Measurements from ENCODE around the gene HSBP1L1.
A peak's percentile ranks its signal among the peaks of the same experiment; 100 is the strongest.
"Not testable (repeated sequence)": the region's sequence is repeated elsewhere in the genome, so short reads cannot be mapped to it uniquely, and the experiment has no call there.

Gene HSBP1L1

GRCh38 chr18:79983253-79983652 lies 18.8 kb downstream of the HSBP1L1 start:
- DNase-seq (ENCODE audit: low read depth in 2 of 3, low spot score in 2 of 3): no peak

DNA sequence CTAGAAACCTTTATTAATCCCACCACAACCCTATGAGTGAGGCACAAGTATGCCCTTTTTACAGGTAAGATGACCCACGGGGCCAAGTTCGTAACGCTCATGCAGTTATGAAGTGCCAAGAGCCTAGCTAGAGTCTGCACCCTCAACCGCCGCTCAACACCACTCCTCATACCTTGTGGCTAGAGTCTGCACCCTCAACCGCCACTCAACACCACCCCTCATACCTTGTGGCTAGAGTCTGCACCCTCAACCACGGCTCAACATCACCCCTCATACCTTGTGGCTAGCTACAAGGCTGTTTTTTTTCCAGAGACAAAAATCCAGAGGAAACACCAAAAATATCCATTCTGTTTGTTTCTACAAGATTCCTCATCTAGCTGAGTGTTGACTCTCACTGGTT lies 19.4 kb downstream of the HSBP1L1 start:
- no peak for DNase-seq (ENCODE audit: low read depth in 2 of 3, low spot score in 2 of 3)

- DNase-seq (ENCODE audit: low read depth in 2 of 3, low spot score in 2 of 3): no peak
Observed at GRCh38 chr18:79985172-79985571, 20.7 kb downstream of the HSBP1L1 start.

- DNase-seq (ENCODE audit: low read depth in 2 of 3, low spot score in 2 of 3): no peak
Observed at GRCh38 chr18:79986726-79987125, 22.3 kb downstream of the HSBP1L1 start.

DNA sequence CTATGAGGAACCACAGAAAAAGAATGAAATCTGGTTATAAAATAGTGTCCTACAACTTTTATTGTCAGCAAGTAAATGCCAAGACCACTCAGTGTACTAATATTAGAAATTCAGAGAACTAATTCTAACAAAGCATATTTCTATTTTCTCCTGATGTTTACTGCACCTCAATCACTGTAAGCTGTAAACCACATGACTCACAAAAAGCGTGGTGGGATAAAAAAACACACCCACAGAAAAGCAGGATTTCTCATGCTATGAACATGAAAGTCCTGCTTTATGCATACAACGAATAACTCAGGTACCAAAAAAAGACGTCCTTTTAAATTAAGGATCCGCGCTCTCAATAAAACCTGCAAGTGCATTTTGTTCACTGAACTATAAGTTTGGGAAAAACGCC lies 23.1 kb downstream of the HSBP1L1 start:
- DNase-seq (ENCODE audit: low read depth in 2 of 3, low spot score in 2 of 3): no peak

DNA sequence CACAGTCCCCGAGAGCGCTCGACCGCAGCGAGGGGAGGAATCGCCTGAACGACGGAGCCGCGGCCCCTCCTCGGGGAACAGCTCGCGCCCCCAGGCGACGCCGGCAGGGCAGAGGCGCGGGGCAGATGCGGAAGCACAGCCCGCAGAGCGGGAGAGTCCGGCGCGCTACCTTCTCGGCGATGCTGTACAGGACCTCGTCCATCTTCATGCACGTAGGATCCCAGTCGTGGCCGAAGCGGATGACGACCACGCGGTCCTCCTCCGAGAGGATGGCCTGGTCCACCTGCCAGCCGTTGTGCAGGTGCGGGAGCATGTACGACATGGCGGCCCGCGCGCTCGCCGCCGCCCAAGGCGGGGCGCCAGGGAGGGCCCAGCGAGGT lies 23.6 kb downstream of the HSBP1L1 start:
- DNase-seq (ENCODE audit: low read depth in 2 of 3, low spot score in 2 of 3): peak in 2 of 3 experiments; percentile 38 to 41

- DNase-seq (ENCODE audit: low read depth in 2 of 3, low spot score in 2 of 3): peak; percentile 50 to 76 (median 67)
Observed at GRCh38 chr18:79988451-79989194, 24.2 kb downstream of the HSBP1L1 start, which contains the start of gene TXNL4A. TSS of gene TXNL4A (minus strand) at chr18:79988563. CDS start at chr18:79988392, 171 bp downstream.

DNA sequence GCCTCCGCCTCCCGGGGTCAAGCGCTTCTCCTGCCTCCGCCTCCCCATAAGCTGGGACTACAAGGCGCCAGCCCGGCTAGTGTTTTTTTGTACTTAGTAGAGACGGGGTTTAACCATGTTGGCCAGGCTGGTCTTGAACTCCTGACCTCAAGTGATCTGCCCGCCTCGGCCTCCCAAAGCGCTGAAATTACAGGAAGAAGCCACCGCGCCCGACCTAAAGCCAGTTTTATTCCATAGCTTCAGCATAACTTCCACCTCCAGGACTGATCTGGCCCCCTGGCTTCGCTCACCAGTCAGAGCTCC lies 24.7 kb downstream of the HSBP1L1 start:
- DNase-seq (ENCODE audit: low read depth in 2 of 3, low spot score in 2 of 3): no peak

DNA sequence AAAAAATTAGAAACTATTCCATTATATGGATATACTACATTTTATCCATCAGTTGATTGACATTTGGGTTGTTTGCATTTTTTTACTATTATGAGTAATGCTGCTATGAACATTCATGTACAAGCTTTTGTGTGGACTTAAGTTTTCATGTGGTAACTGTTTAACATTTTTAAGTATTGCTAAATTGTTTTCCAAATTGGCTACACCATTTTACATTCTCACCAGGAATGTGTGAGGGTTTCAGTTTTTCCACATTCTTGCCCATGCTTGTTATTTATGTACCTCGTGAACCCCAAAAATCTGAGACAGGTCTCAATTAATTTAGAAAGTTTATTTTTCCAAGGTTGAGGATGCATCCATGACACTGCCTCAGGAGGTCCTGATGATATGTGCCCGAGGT lies 27.1 kb downstream of the HSBP1L1 start:
- no peak for DNase-seq (ENCODE audit: low read depth in 2 of 3, low spot score in 2 of 3)

GRCh38 chr18:79999701-80000100 lies 35.3 kb downstream of the HSBP1L1 start:
- not testable (repeated sequence) for DNase-seq (ENCODE audit: low read depth in 2 of 3, low spot score in 2 of 3)

GRCh38 chr18:80000877-80001276 lies 36.4 kb downstream of the HSBP1L1 start:
- DNase-seq (ENCODE audit: low read depth in 2 of 3, low spot score in 2 of 3): no peak

GRCh38 chr18:80002468-80002867 lies 38.0 kb downstream of the HSBP1L1 start:
- DNase-seq (ENCODE audit: low read depth in 2 of 3, low spot score in 2 of 3): no peak

DNA sequence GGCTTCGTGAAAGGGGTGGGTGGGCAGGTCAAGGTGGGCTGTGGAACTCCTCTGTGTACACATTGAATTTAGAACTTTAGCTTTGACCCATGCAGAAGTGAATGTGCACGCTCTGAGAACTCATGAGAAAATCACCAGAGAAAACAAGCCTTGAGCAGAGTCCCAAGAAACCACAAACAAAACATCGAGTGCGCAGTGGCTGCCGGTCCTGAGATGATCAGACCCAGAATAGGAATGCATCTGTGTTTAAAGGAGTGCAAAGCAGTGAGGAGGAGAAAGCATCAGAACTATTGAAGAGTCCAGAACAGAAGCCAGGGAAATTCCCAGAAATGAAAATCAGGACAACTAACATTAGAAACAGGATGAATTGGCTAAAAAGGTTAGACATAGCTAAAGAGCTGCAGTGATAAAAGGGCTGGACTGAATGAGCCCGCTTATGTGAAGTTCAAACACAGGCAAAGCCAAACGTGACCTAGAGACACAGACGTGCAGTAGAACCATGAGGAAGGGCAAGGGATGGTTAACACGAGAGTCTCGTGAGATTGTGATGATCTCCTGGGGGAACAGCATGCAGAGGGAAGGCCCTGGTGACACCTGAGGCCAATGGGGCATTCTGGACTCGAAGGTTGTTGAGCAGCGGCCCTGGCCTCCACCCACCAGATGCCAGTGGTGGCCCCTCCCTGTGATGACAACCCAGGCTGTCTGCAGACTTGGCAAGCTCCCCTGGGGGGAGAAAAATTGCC lies 40.3 kb downstream of the HSBP1L1 start:
- DNase-seq (ENCODE audit: low read depth in 2 of 3, low spot score in 2 of 3): no peak

DNA sequence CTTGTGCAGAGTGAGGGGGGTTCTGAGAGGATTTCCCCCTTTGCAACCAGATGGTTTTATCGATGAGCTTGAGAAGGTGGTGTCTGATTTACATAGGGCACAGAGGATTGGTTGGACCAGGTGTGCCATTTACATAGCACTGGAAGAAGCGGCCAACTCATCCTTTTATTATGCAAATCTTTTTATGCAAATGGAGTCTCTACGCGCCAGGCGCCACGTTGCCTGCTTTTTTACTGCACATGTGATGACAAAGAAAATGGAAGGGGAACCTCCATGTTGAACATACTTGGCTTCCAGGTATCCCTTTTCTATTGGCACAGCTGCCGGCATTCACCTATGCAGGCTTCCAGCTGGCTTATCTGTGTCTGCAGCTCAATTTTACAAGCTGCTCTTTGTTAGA lies 42.3 kb downstream of the HSBP1L1 start:
- no peak for DNase-seq (ENCODE audit: low read depth in 2 of 3, low spot score in 2 of 3)

DNA sequence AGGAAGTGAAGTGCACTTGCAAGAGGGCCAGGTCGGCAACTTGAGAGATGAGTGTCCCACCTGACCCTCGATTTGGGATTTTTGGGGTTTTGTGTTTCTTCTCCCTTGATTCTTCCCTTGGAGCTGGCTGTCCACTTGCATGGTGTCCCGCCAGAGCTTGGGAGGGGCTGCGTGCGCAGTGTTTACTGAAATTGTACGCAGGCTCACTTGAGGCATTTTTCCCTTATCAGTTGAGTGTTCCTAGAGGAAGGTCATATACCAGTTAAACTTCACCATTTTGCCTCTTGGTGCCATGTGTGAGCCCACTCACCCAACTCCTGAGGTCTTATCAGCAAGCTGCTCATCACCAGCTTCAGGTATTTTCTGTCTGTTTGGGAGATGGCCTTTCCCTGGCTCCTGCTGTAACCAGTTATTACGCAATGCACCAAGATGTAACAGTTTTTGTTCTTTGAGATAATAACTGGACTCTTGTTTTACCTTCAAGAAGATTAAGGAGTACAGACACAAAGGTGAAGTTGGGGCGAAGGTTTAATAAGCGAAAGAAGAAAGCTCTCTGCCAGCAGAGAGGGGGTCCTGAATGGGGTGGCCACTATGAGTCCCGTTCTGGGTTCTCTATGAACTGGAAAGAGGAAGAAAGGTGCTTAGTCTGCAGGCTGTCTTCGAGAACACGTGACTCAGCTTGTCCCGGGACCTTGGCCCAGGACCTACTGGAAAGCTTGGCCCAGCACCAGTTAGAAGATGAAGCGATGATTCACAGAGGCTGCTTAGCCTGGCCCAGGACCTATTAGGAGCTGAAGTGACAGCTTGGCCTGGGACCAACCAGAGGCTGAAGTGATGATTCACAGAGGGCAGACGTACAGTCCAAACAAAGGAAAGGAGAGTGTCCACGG lies 45.5 kb downstream of the HSBP1L1 start:
- DNase-seq (ENCODE audit: low read depth in 2 of 3, low spot score in 2 of 3): no peak

GRCh38 chr18:80010551-80010906 lies 46.1 kb downstream of the HSBP1L1 start:
- DNase-seq (ENCODE audit: low read depth in 2 of 3, low spot score in 2 of 3): no peak

- not testable (repeated sequence) for DNase-seq (ENCODE audit: low read depth in 2 of 3, low spot score in 2 of 3)
Observed at GRCh38 chr18:80011496-80012137, 47.2 kb downstream of the HSBP1L1 start.

DNA sequence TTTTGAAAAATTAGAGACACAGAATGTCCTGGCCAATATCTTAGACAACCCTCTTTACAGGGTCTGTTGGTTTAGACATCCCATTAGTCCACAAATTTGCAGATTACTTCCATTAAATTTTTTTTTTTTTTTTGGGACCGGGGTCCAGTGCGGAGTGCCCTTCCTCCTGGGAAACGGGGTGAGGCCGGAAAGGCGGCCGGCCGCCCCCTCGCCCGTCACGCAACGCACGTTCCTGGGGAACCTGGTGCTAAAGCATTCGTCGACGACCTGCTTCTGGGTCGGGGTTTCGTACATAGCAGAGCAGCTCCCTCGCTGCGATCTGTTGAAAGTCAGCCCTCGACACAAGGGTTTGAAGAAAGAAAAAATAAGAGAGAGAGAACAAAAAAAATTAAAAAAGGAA lies 48.3 kb downstream of the HSBP1L1 start:
- no peak for DNase-seq (ENCODE audit: low read depth in 2 of 3, low spot score in 2 of 3)
